HK-2 (cell line): ENCODE data around the gene LDAH.

Experiments used
- DNase-seq: peaks from one replicate; pipeline ENCODE4 v3.0.0-alpha.2; 2018; ENCODE audit not compliant: unreplicated experiment

Gene LDAH

GRCh38 chr2:20638646-20639430 lies 184.1 kb downstream of the LDAH start:
- no peak for DNase-seq

- DNase-seq, result no peak
These were observed 184.9 kb downstream of the LDAH start for GRCh38 chr2:20638014-20638413.

GRCh38 chr2:20637147-20637546 lies 185.8 kb downstream of the LDAH start:
- DNase-seq, result no peak

GRCh38 chr2:20635675-20636584 lies 187.0 kb downstream of the LDAH start:
- DNase-seq, result peak; percentile 77

- no peak for DNase-seq
These were observed 187.8 kb downstream of the LDAH start for GRCh38 chr2:20635113-20635510.

- no peak for DNase-seq
These were observed 188.3 kb downstream of the LDAH start for GRCh38 chr2:20634507-20635112.
